ENCODE results near the gene GLP2R.

The GLP2R gene

GRCh38 chr17:9813166-9813565, 12.6 kb upstream of the GLP2R start:
- DNase-seq (ENCODE audit: low spot score), result no peak

DNA sequence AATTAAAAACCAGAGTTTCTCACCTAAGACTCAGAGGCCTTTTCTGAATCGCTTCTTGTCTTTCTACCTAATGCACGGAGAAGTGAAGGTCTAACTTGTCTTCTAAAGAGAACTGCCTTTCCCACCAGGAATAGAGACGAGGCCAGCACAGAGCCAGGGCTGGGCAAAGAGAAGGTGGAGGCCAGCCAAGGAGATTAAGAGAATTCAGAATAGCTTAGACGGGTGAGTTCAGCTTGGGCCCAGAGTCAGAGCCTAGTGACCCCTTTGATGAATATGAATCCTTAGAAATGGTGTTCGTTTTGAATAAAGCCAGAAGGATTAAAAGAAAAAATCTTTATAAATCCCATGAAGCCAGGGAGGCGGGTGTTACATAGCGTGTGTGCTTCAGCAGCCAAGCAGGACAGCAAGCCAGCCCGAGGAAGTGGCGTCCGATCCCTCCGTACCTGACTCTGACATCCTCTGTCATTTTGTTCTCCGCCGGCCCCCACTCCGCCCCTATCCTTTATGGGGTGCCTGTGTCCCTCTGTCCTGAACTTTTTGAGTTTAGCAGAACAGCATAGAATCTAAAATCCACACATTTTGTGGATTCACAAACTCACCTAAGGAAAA, 11.3 kb upstream of the GLP2R start:
- DNase-seq (ENCODE audit: low spot score), result no peak

- DNase-seq (ENCODE audit: low spot score), result no peak
These were observed 9.3 kb upstream of the GLP2R start for GRCh38 chr17:9816472-9816871.

GRCh38 chr17:9817086-9817485, 8.6 kb upstream of the GLP2R start:
- DNase-seq (ENCODE audit: low spot score), result no peak

GRCh38 chr17:9818760-9819159, 7.0 kb upstream of the GLP2R start:
- no peak for DNase-seq (ENCODE audit: low spot score)

GRCh38 chr17:9820448-9820847, 5.3 kb upstream of the GLP2R start:
- DNase-seq (ENCODE audit: low spot score), result no peak

GRCh38 chr17:9821921-9822320, 3.8 kb upstream of the GLP2R start, which contains the start of gene GSG1L2:
Gene GSG1L2, minus strand, starts transcription at chr17:9822079. Its CDS starts 8 bp downstream, at chr17:9822071.
- DNase-seq (ENCODE audit: low spot score), result no peak

DNA sequence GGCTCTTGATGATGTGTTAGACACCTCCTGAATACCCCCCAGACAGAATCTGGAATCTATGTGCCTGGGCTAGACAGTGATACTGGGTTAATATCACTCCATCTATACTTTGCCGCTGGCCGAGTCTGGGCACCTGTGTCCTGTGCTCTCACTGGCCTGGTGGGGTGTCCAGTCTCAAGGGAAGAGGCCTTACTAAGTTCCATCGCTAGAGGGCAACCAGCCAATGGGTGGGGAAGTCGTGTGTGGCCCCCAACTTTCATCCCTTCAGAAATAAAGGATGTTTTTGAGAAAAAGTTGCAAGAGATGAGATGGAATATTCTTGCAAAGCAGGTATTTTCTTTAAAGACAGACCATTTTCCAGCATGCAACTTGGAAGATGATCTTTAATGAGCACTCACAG, 1.6 kb upstream of the GLP2R start:
- DNase-seq (ENCODE audit: low spot score), result no peak

- DNase-seq (ENCODE audit: low spot score), result no peak
These were observed 856 bp upstream of the GLP2R start for GRCh38 chr17:9824797-9825338.

GRCh38 chr17:9828296-9829295, 2.9 kb downstream of the GLP2R start:
- DNase-seq (ENCODE audit: low spot score), result no peak

DNA sequence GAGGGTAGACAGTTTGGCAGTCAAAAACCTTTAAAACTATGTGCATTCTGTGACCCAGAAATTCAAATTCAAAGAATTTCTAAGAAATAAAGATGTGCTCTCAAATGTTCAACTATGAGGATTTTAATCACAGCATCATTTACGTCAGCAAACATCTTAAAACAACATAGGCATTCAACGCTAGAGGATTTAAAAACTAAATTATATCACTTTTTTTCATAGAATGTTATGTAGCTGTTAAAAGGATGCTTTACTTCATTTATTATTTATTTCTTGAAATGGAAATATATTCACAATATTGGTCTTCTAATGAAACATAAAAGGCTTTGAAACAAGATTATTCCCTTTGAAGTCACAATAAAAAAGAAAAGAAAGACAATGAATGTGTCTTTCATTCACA, 3.6 kb downstream of the GLP2R start:
- no peak for DNase-seq (ENCODE audit: low spot score)

- DNase-seq (ENCODE audit: low spot score), result no peak
These were observed 5.0 kb downstream of the GLP2R start for GRCh38 chr17:9830711-9831110.

DNA sequence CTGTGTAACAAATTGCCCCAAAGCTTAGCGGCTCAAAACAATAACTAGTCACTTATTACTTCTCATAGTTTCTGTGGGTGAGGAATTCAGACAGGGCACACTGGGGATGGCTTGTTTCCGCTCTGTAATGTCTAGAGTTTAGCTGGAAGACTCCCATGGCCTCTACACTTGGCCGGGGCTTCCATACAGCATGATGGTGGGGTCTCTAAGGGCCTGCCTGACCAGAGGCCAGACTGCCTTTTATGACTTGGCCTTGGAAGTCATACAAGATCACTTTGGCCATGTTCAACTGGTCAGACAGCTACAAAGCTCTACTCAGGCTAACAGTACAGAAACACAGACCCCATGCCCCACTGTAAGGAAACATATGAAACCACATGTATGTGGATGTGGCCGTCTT, 8.2 kb downstream of the GLP2R start:
- no peak for DNase-seq (ENCODE audit: low spot score)

DNA sequence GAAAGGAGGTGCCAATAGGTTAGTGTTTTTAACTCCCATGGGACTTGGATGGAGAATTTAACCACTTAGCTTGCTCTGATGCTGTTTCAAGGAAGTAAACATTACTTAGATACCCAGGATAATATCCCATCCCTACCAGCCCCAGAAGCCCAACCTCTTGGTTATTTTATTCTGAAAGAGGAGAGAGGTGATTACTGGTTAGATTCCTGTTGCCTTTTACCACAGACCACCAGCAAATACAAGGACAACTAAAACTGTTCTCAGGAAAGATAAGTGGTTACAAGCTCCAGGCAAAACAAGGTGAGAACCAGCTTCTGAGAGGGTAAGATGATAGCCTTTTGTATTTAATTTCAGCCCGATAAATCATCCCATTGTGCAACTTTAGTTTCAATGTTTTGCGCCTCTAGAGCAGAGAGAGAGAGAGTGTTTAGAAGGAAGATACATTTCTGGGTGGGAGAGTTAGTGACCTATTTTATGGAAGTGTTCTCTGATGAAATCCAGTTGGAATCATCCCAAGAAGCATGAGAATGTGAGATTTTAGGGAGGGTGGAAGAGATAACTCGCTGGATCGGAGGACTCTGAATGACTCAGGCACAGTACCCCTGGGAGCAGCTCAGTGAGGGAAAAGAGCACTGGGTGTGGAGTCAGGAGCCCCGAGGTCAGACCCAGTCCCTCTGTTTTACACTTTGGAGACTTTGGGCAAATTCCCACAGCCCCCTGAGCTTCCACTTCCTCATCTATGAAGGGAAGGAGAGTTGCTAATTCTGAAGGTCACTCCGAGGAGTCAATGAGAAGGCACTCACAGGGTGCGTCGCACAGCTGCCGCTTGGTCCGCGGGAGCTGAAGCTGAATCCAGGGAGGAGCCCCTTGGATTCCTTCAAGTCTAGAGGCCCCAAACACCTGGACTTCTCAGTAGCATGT, 12.1 kb downstream of the GLP2R start:
- DNase-seq (ENCODE audit: low spot score), result no peak

DNA sequence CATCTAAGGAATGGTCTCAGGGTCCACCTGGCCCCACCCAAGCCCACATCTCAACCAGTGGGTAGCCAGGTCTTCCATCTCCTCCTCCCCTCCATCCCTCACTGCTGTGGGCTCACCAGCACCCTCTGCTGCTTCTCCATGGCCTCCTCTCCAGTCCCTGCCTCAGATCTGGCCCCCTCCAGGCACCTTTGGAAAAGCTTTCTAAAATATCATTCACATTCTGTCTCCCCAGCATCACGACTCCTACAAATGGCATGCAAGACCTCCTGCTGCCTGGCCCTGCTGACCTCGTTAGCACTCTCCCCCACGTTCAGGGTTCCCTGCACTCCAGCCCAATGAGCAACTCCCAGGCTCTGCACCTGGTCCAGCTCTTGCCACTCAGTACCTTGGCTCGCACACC, 13.7 kb downstream of the GLP2R start:
- no peak for DNase-seq (ENCODE audit: low spot score)

DNA sequence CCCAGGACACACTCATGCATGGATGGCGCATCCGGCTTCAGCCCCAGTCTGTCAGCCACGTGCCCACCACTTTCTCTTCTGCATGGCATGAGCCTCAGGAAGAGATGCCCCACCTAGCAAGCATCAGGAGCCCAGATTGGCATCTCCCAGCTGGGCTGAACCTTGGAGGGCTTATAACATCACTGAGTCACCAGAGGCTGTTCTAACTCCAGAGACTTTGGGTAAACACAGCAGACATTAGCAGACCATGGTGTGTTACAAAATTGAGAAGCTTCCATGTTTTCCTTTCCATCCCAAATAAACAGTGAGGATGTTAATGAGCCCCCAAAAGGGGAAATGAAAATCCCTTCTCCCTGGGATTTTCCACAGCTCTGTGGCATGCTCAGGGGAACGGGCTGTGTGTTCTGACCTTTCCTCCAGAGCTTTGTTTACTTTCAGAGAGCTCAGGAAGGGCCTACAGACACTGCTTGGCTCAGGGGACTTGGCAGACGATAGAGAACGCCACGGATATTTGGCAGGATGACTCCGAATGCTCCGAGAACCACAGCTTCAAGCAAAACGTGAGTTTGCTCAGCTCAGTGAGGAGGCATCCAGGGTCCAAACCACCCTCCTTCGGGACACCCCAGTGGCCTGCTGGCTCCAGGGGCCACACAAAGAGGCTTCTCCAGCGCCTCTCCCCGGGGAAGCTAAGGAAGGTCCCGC, 16.5 kb downstream of the GLP2R start:
- DNase-seq (ENCODE audit: low spot score), result no peak

GRCh38 chr17:9843152-9844010, 17.7 kb downstream of the GLP2R start:
- no peak for DNase-seq (ENCODE audit: low spot score)

DNA sequence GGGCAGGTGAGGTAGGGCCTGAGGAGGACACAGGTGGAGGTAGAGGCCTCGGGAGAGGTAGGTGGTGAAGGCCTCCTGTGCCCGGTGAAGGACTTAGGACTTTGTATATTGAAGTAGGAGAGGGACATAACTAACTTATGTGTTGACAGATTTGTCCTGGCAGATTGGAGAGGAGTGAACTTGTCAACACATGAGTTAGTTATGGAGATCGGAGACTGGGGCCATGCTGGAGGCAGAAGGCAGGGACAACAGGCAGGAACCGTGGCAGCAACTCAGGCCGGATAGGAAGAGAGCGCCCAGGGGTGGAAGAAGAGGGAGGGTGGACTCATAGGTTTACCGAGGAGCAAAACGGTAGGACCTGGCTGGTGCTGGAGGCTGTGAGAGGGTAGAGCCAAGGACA, 18.4 kb downstream of the GLP2R start:
- no peak for DNase-seq (ENCODE audit: low spot score)

GRCh38 chr17:9845306-9845705, 19.6 kb downstream of the GLP2R start:
- no peak for DNase-seq (ENCODE audit: low spot score)

DNA sequence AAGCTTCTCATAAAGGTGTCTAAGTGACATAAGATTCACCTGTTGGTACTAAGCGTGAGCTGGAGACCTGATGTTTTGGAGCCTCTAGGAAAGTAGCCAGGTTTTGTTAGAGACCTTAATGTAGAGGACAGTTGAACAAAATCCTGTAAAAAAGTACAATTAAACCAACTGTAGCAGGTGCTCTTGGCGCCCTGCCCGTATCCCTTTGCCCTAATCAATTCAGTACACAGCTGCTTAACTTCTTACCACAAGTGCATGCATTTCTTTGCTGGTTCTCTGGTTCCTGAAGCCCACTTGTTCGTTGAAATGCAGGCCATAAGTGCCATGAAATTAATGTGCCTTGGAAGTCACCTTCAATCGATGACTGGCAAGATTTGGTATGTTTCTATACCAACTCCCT, 24.4 kb downstream of the GLP2R start:
- DNase-seq (ENCODE audit: low spot score), result no peak

Measured in HuH-7 (cell line).